Measurements from ENCODE around the gene COMMD3.
"Not testable (repeated sequence)": the region's sequence is repeated elsewhere in the genome, so short reads cannot be mapped to it uniquely, and the experiment has no call there.

Gene COMMD3

GRCh38 chr10:22316286-22317075 is at the start of gene COMMD3:
Gene COMMD3 (plus strand): TSS chr10:22316388. CDS start chr10:22316418, 30 bp downstream.
- peak; percentile 72 for DNase-seq

GRCh38 chr10:22268503-22268902 is 47.7 kb upstream of the COMMD3 start:
- DNase-seq = no peak

- no peak for DNase-seq
Observed at GRCh38 chr10:22271786-22272185, 44.4 kb upstream of the COMMD3 start.

GRCh38 chr10:22278441-22278782 is 37.8 kb upstream of the COMMD3 start:
- no peak for DNase-seq

GRCh38 chr10:22280078-22280477 is 36.1 kb upstream of the COMMD3 start:
- DNase-seq = no peak

- no peak for DNase-seq
Observed at GRCh38 chr10:22285130-22285529, 31.1 kb upstream of the COMMD3 start.

- DNase-seq = no peak
Observed at GRCh38 chr10:22293747-22294404, 22.3 kb upstream of the COMMD3 start.

GRCh38 chr10:22294694-22295093 is 21.5 kb upstream of the COMMD3 start:
- DNase-seq = no peak

DNA sequence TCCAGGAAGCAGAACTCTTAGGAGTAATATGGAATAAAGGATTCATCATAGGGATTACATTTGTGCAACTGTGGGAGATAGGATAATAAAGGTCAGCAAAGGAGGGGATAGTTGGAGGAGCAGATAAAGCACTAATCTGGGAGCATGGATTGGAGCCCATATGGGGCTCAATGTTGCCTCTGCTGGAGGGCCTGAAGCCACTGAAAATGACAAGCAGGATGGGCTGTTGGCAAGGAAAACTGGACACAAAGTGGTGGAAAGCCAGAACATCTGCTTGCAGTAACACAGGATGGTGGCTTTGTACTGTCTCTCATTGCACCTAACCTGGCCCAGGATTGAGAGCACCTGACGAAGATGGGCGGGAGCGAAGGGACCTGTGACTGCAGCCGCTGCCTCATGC is 15.0 kb upstream of the COMMD3 start:
- DNase-seq = no peak

- DNase-seq = no peak
Observed at GRCh38 chr10:22303461-22303860, 12.7 kb upstream of the COMMD3 start.

DNA sequence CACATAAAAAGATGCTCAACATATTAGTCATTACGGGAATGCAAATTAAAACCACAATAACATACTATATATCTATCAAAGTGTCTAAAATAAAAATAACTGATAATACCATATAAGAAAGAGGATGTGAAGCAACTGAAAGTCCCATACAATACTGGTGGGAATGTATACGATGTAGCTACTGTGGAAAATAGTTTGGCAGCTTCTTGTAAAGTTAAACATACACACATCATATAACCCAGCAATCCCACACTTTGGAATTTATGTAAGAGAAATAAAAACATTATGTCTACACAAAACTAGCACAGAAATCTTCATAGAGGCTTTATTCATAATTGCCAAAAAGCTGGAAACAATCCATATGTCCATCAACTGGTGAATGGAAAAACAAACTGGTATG is 10.5 kb upstream of the COMMD3 start:
- DNase-seq = no peak

- DNase-seq = no peak
Observed at GRCh38 chr10:22308390-22308789, 7.8 kb upstream of the COMMD3 start.

DNA sequence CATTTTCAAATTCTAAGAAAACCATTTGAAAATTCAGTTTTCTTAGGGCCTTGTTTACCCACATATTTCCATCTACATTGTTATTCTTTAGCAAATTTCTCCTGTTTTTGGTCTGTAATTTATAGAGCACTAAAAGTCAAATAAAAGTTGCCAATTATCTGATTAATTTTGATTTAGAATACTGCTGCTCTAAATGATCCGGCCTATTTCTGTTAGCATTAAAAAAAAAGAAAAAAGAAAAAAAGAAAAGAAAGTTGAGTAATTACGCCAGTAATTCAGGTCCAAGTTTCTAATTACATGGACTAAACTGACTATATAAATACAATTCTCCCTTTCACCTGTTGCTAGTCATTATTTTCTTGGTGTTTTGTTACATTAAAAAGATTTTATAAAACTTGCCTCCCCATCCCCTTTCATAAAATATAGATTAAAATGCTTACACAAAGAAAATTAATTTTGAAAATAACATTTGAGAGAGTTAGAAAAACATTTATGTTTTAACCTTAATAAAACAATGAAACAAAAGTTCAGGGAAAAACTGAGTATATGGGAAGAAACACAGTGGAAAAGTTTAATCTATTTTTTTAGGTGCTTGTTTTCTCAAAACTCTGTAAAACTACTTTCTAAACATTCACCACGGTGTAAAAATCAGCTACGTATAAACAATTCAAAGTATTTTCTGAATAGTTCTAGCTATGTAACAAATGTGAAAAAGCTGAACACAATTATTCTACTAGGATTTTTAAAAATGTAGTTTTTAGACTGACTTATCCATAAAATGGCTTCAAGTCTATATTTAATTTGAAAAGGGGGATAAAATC is 6.8 kb upstream of the COMMD3 start:
- DNase-seq = no peak

- not testable (repeated sequence) for DNase-seq
Observed at GRCh38 chr10:22310012-22310411, 6.2 kb upstream of the COMMD3 start.

- DNase-seq = no peak
Observed at GRCh38 chr10:22310928-22311327, 5.3 kb upstream of the COMMD3 start.

- DNase-seq = no peak
Observed at GRCh38 chr10:22314852-22315251, 1.3 kb upstream of the COMMD3 start.

DNA sequence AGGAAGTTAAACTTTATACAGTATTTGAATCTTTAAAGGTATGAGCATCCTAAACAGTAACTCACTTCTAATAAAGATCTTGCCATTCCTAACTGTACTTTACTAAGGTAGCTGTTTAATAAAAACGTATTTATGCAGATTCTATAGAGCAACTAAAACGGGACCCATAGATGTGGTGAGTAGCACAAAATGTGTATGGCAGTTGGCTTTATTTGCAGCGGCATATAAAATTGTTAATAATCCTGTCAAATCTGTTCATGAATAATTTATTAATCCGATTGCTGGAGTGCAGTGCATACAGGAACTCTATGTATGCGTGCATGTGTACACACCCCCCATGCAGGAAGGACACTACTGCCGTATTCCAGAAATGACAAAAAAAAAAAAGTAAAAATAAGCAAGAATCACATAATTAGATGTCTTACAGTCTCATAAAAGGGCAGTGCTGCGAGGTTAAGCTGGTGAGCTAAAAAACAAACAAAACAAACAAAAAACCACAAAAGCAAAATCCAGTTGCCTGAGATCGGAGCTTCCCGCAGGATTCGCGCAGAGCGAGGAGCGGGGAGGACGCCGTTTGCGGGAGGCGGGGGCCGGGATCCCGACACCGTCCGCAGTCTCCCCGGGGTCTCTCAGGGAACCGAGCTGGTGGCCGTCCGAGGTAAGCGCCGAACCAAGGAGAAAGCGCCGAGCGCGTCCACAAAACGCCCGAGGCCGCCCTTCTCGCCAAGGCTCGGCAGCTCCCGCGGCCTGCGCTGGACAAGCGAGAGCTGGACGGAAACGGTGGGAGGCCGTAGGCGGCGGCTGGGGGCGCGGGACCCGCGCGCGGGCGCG is 518 bp upstream of the COMMD3 start:
- DNase-seq = peak; percentile 50

DNA sequence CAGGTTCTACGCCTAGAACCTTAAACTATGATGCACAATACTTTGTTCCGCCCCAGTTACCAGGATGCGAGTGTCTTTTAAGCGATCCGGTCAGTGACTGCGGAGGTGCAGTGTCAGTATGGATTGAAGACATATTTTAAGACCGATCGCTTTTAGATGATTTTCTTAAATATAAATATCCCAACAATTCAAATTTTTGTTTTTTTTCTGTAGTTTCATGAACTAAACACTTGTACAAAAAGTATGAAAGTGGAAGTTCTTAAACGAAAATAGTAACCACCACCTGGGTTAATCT is 835 bp downstream of the COMMD3 start:
- no peak for DNase-seq

DNA sequence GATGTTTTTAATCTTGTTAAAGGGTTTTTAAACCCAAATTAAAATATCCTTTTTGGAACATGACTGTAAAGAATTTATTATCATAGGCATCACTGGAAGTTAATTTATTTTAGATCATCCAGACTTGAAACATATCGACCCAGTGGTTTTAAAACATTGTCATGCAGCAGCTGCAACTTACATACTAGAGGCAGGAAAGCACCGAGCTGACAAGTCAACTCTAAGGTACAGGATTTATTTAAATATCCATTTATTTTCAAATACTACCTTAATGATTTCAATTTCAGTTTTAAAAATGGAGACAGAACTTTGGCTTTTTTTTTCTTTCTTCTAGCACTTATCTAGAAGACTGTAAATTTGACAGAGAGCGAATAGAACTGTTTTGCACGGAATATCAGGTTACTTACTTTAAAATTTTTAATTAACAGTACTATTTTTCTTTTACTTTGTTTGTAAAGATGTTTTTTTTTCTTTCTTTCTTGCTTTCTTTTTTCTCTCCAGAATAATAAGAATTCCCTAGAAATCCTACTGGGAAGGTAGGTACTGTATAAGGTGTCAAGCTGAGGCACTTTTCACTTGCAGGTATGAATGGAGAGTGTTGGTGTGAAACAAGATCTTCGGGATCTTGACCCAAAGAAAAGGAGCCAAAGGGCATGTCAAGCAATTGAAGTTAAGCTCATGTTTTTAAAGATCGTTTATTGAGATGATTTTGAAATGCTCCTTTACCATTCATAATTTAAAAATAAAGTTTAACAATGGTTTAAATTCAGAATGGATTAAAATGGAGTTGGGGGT is 1.8 kb downstream of the COMMD3 start:
- no peak for DNase-seq

- DNase-seq = no peak
Observed at GRCh38 chr10:22318772-22319171, 2.6 kb downstream of the COMMD3 start.

GRCh38 chr10:22319547-22319979 is 3.4 kb downstream of the COMMD3 start:
- DNase-seq = no peak

- peak; percentile 16 for DNase-seq
Observed at GRCh38 chr10:22319980-22320558, 3.9 kb downstream of the COMMD3 start.
